Measurements from ENCODE around the gene HOMER2.
"Not testable (repeated sequence)": the region's sequence is repeated elsewhere in the genome, so short reads cannot be mapped to it uniquely, and the experiment has no call there.

HOMER2 gene

GRCh38 chr15:82963471-82964341 is 11.2 kb upstream of the HOMER2 start:
- no peak for DNase-seq

- no peak for DNase-seq
These were observed 8.2 kb upstream of the HOMER2 start for GRCh38 chr15:82960766-82961165.

GRCh38 chr15:82959423-82959822 is 6.9 kb upstream of the HOMER2 start:
- no peak for DNase-seq

- no peak for DNase-seq
These were observed 6.1 kb upstream of the HOMER2 start for GRCh38 chr15:82958638-82959037.

- DNase-seq = no peak
These were observed 905 bp downstream of the HOMER2 start for GRCh38 chr15:82951472-82952157.

- DNase-seq = no peak
These were observed 1.7 kb downstream of the HOMER2 start for GRCh38 chr15:82950746-82951370.

- no peak for DNase-seq
These were observed 2.2 kb downstream of the HOMER2 start for GRCh38 chr15:82950295-82950694.

- DNase-seq = no peak
These were observed 6.3 kb downstream of the HOMER2 start for GRCh38 chr15:82946155-82946701.

- no peak for DNase-seq
These were observed 7.2 kb downstream of the HOMER2 start for GRCh38 chr15:82945326-82945725.

GRCh38 chr15:82944821-82945220 is 7.7 kb downstream of the HOMER2 start:
- peak; percentile 70 for DNase-seq

- DNase-seq = peak; percentile 31
These were observed 8.5 kb downstream of the HOMER2 start for GRCh38 chr15:82944056-82944455.

GRCh38 chr15:82943176-82943575 is 9.3 kb downstream of the HOMER2 start:
- DNase-seq = no peak

- no peak for DNase-seq
These were observed 9.8 kb downstream of the HOMER2 start for GRCh38 chr15:82942691-82943090.

GRCh38 chr15:82939678-82940077 is 12.8 kb downstream of the HOMER2 start:
- not testable (repeated sequence) for DNase-seq

- no peak for DNase-seq
These were observed 14.8 kb downstream of the HOMER2 start for GRCh38 chr15:82937712-82938058.

GRCh38 chr15:82936966-82937711 is 15.4 kb downstream of the HOMER2 start:
- DNase-seq = no peak

- no peak for DNase-seq
These were observed 17.1 kb downstream of the HOMER2 start for GRCh38 chr15:82935382-82935781.

GRCh38 chr15:82934100-82934880 is 18.2 kb downstream of the HOMER2 start:
- DNase-seq = no peak

GRCh38 chr15:82933576-82933975 is 18.9 kb downstream of the HOMER2 start:
- DNase-seq = no peak

GRCh38 chr15:82931221-82931620 is 21.3 kb downstream of the HOMER2 start:
- DNase-seq = no peak

GRCh38 chr15:82930461-82930860 is 22.1 kb downstream of the HOMER2 start:
- no peak for DNase-seq

- DNase-seq = no peak
These were observed 23.8 kb downstream of the HOMER2 start for GRCh38 chr15:82928711-82929110.
